ENCODE data around the gene KRTAP5-1. TPM values are rescaled to one million over a fixed set of nuclear protein-coding genes. Genes with fewer than 3 reads are reported as not detected.

Gene KRTAP5-1
- polyA plus RNA-seq, 2 of the 4 experiments (the other 2 are of a cell fraction): not detected

- TF ChIP-seq SMC3 (IDR thresholded peaks at IDR 0.05): no peak
- no peak for TF ChIP-seq ESRRA (IDR thresholded peaks at IDR 0.05; ENCODE audit: borderline replicate concordance, low read length)
These were observed 44.5 kb upstream of the KRTAP5-1 start, which contains the start of gene KRTAP5-5 (continued) for GRCh38 chr11:1629326-1630185.

- ATAC-seq: peak; percentile 84 to 97
- H3K4me1 ChIP-seq: no peaks in the 10 kb centered on the region
- H3K4me3 ChIP-seq: no peak overlapping the region
- H3K9me3 ChIP-seq: no peaks in the 10 kb centered on the region
- POLR2A ChIA-PET: no interaction called here
- TF ChIP-seq PHF8 (IDR thresholded peaks at IDR 0.05; ENCODE audit: borderline replicate concordance, low read depth) (no peak), KDM5A (IDR thresholded peaks at IDR 0.05) (no peak), TP53 (CRISPR knock-in tag; IDR thresholded peaks at IDR 0.05) (no peak), HEYL (CRISPR knock-in tag; IDR thresholded peaks at IDR 0.05) (no peak), RAD21 (conservative IDR thresholded peaks at IDR 0.05 in 1 of 2, IDR thresholded peaks at IDR 0.05 in 1 of 2) (peak; percentile 52 to 68), CHD4 (IDR thresholded peaks at IDR 0.05; ENCODE audit: borderline replicate concordance) (no peak), RCOR1 (IDR thresholded peaks at IDR 0.05; ENCODE audit: low read depth, low read length) (no peak), KDM1A (IDR thresholded peaks at IDR 0.05; ENCODE audit: low read depth) (no peak), POLR2AphosphoS2 (conservative IDR thresholded peaks at IDR 0.05; ENCODE audit: low read length) (no peak), FOXS1 (CRISPR knock-in tag; IDR thresholded peaks at IDR 0.05) (no peak), CTCF (IDR thresholded peaks at IDR 0.05) (peak; percentile 82), SMC3 (IDR thresholded peaks at IDR 0.05) (peak; percentile 63), CBX8 (IDR thresholded peaks at IDR 0.05) (no peak)
- H3K27ac ChIP-seq: no peak overlapping the region
- no peak for FAIRE-seq
- DNase-seq (ENCODE audit: low read depth in 1 of 2, low spot score in 1 of 2): peak; percentile 44 to 83
- 34% methylated on average over 31 of the region's 35 CpGs for WGBS (ENCODE audit: missing lambda C conversion rate)
- CTCF ChIA-PET: interaction anchor here (0.6 to 6.9 kb wide), 25 partner anchors 11 to 369 kb away, joined by 3 to 54 read pairs (median 3); partner anchors contain the start of gene KRTAP5-2
- peak overlapping the region; percentile 37; the same call in 1 of the 3 replicates for H3K4me2 ChIP-seq
These were observed 43.6 kb upstream of the KRTAP5-1 start for GRCh38 chr11:1628506-1629325.

- Histone ChIP-seq H3K9me3 (no peaks in the 10 kb centered on the region), H3K4me3 (no peak overlapping the region), H3K4me1 (no peaks in the 10 kb centered on the region), H3K4me2 (no peak overlapping the region), H3K27ac (no peak overlapping the region)
- ATAC-seq (no peak), FAIRE-seq (no peak), DNase-seq (ENCODE audit: low read depth in 1 of 2, low spot score in 1 of 2) (no peak)
- ChIA-PET CTCF (interaction anchor here (1.0 to 6.9 kb wide), 5 partner anchors 14 to 524 kb away, joined by 3 to 54 read pairs (median 4); no protein-coding TSS in a partner anchor), POLR2A (no interaction called here)
- TF ChIP-seq CEBPB (IDR thresholded peaks at IDR 0.05): no peak
- no peak for TF ChIP-seq EHF (CRISPR knock-in tag; IDR thresholded peaks at IDR 0.05)
- no peak for TF ChIP-seq SMC3 (IDR thresholded peaks at IDR 0.05)
- no peak for TF ChIP-seq USF2 (IDR thresholded peaks at IDR 0.05)
- no peak for TF ChIP-seq REST (IDR thresholded peaks at IDR 0.05)
- TF ChIP-seq ZFP36 (IDR thresholded peaks at IDR 0.05; ENCODE audit: borderline replicate concordance, partially characterized antibody): no peak
- no peak for TF ChIP-seq JUNB (IDR thresholded peaks at IDR 0.05)
- TF ChIP-seq E2F6 (IDR thresholded peaks at IDR 0.05; ENCODE audit: borderline replicate concordance, low read depth): no peak
- TF ChIP-seq CHD4 (IDR thresholded peaks at IDR 0.05; ENCODE audit: borderline replicate concordance): no peak
- no peak for TF ChIP-seq KDM1A (IDR thresholded peaks at IDR 0.05; ENCODE audit: low read depth)
- TF ChIP-seq RCOR1 (IDR thresholded peaks at IDR 0.05; ENCODE audit: low read depth, low read length): no peak
- no peak for TF ChIP-seq POLR2AphosphoS2 (conservative IDR thresholded peaks at IDR 0.05; ENCODE audit: low read length)
- TF ChIP-seq PHF8 (IDR thresholded peaks at IDR 0.05; ENCODE audit: borderline replicate concordance, low read depth): no peak
- no peak for TF ChIP-seq RARB (CRISPR knock-in tag; IDR thresholded peaks at IDR 0.05)
- 70% methylated on average over 11 of the region's 13 CpGs for whole genome bisulfite sequencing (ENCODE audit: missing lambda C conversion rate)
These were observed 40.5 kb upstream of the KRTAP5-1 start for GRCh38 chr11:1625541-1625940.

Measured in A549 (cell line).